OCI-LY3 (cell line): ENCODE data around the gene UQCC2.

Experiments used
- H2AFZ ChIP-seq: fragments of 200-600, 300-600 bp; shearing (Covaris generic); 2 replicates; pipeline ENCODE4 v1.6.0; 2014; ENCODE audit warnings: antibody characterized with exemption, low read depth, low read length
- H3K27ac ChIP-seq: fragments of 200-600, 300-600 bp; sonication (generic); 2 replicates; pipeline ENCODE4 v1.5.1; 2014; ENCODE audit warnings: mild to moderate bottlenecking, low read length, moderate library complexity, mixed read lengths
- H3K27me3 ChIP-seq: fragments of 200-600, 300-600 bp; sonication (generic); 2 replicates; pipeline ENCODE4 v1.6.1; 2014; ENCODE audit warnings: low read depth, low read length, mixed read lengths
- H3K36me3 ChIP-seq: fragments of 200-600, 300-600 bp; sonication (generic); replicated peaks from 2 replicates; pipeline ENCODE3; 2014; ENCODE audit warnings: low read depth, low read length, mixed read lengths
- H3K4me1 ChIP-seq: fragments of 300-600, 200-600 bp; sonication (generic); 2 replicates; pipeline ENCODE4 v1.6.1; 2014; ENCODE audit warnings: low read length, mixed read lengths
- H3K4me2 ChIP-seq: fragments of 200-600, 300-600 bp; sonication (generic); 2 replicates; pipeline ENCODE4 v1.6.1; 2014; ENCODE audit warnings: low read length, mixed read lengths
- H3K4me3 ChIP-seq: fragments of 300-600, 200-600 bp; sonication (generic); 2 replicates; pipeline ENCODE4 v1.5.1; 2014; ENCODE audit warnings: antibody characterized with exemption, mild to moderate bottlenecking, low read length, moderate library complexity
- H3K79me2 ChIP-seq: fragments of 300-600, 200-600 bp; shearing (Covaris generic); 2 replicates; pipeline ENCODE4 v1.6.1; 2014; ENCODE audit warnings: mild to moderate bottlenecking, low read length, mixed read lengths
- H3K9ac ChIP-seq: fragments of 300-600, 200-600 bp; shearing (Covaris generic); 2 replicates; pipeline ENCODE4 v1.6.0; 2014; ENCODE audit warnings: mild to moderate bottlenecking, low read length, moderate library complexity
- H3K9me3 ChIP-seq: fragments of 200-600, 300-600 bp; shearing (Covaris generic); 2 replicates; pipeline ENCODE4 v1.6.1; 2014; ENCODE audit warnings: low read length, mixed read lengths; ENCODE audit not compliant: insufficient read depth
- H4K20me1 ChIP-seq: fragments of 200-600, 300-600 bp; sonication (generic); 2 replicates; pipeline ENCODE4 v1.6.1; 2016; ENCODE audit warnings: low read length, mixed read lengths; ENCODE audit not compliant: insufficient read depth
- EZH2phosphoT487 ChIP-seq: fragments of 200-600 bp; shearing (Covaris generic); IDR thresholded peaks from 2 replicates; pipeline ENCODE4 v1.6.1; 2018; ENCODE audit warnings: antibody characterized with exemption, mixed run types, low read depth
- TF ChIP-seq, protein P1 (sequence below): fragments of 200-600, 300-600 bp; sonication (generic); IDR thresholded peaks from 2 replicates; pipeline ENCODE4 v1.5.1; 2014; ENCODE audit warnings: antibody characterized with exemption, low read length, low read depth

UQCC2 gene

DNA sequence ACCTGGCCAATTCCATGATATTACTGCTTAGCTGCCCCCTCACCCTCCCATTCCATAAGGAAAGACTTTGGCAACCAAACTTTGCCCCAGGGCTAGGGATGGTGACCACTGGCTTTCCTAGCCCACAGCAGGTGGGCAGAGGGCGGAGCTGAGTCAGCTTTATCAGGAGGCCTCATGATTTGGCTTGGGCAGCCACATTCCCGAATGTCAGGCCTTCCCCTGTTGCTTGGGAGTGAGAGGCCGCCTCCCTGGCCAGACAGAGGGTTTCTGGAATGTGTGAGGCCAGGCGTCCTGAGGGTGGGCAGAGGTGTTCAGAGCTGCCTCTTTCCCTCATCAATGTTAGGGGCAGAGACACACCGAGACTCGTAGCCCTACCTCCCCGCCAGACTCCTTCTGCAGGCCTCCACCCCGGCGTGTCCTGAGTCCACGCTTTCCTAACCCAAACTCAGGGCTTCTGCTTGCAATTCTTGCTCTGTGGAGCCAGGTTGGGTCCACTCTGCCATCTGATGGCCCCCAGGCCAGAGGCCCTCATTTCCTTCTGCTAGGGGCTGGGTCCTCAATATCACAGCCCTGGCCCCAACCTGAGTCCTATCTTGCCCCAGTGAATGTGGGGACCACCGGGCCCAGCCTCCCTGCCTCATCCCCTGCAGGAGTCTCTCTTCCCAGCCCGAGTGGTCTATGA is 19.3 kb downstream of the UQCC2 start:
- no peak overlapping the region for H3K9ac ChIP-seq
- H3K9me3 ChIP-seq = no peaks in the 10 kb centered on the region
- no peak overlapping the region for H3K27ac ChIP-seq
- H2AFZ ChIP-seq = no peak overlapping the region
- H3K4me1 ChIP-seq = no peaks in the 10 kb centered on the region
- no peak overlapping the region for H3K4me2 ChIP-seq
- H3K36me3 ChIP-seq = peaks cover 9% of the 10 kb centered on the region
- no peaks in the 10 kb centered on the region for H3K79me2 ChIP-seq
- no peaks in the 10 kb centered on the region for H3K27me3 ChIP-seq
- no peak for TF ChIP-seq EZH2phosphoT487
- no peak overlapping the region for H3K4me3 ChIP-seq
- no peaks in the 10 kb centered on the region for H4K20me1 ChIP-seq

DNA sequence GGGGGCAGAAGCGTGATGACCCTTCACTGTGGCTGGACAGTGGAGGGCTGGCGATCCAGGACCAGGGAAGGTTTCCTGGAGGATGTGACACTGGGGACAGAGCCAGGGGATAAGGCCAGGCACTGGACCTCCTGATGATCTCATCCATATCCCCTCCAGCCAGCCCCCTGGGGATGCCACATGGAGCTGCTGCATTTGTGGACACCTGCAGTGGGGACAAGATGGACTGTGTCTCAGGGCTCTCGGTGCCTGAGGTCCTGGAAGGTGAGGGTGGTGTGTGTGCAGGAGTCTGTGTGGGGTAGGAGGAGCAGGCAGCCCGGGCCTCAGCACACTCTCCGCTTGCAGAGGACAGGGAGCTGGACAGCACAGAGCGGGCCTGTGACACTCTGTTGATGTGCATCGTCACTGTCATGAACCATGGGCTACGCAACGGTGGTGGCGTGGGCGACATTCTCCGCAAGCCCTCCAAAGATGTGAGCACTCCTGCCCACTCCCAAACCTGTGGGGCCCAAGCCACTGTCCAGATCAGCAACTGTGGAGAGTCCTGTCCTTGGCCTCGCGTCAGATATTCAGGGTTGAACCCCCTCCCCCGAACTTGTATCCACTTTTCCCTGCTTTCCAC is 19.9 kb downstream of the UQCC2 start:
- no peaks in the 10 kb centered on the region for H3K79me2 ChIP-seq
- TF ChIP-seq, protein P1, sequence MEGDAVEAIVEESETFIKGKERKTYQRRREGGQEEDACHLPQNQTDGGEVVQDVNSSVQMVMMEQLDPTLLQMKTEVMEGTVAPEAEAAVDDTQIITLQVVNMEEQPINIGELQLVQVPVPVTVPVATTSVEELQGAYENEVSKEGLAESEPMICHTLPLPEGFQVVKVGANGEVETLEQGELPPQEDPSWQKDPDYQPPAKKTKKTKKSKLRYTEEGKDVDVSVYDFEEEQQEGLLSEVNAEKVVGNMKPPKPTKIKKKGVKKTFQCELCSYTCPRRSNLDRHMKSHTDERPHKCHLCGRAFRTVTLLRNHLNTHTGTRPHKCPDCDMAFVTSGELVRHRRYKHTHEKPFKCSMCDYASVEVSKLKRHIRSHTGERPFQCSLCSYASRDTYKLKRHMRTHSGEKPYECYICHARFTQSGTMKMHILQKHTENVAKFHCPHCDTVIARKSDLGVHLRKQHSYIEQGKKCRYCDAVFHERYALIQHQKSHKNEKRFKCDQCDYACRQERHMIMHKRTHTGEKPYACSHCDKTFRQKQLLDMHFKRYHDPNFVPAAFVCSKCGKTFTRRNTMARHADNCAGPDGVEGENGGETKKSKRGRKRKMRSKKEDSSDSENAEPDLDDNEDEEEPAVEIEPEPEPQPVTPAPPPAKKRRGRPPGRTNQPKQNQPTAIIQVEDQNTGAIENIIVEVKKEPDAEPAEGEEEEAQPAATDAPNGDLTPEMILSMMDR = no peak
- TF ChIP-seq EZH2phosphoT487 = no peak
- H3K4me3 ChIP-seq = no peak overlapping the region
- H3K27ac ChIP-seq = no peak overlapping the region
- no peak overlapping the region for H3K4me2 ChIP-seq
- no peak overlapping the region for H3K9ac ChIP-seq
- no peaks in the 10 kb centered on the region for H4K20me1 ChIP-seq
- no peak overlapping the region for H2AFZ ChIP-seq
- no peaks in the 10 kb centered on the region for H3K27me3 ChIP-seq
- peaks cover 9% of the 10 kb centered on the region for H3K36me3 ChIP-seq
- no peaks in the 10 kb centered on the region for H3K9me3 ChIP-seq
- no peaks in the 10 kb centered on the region for H3K4me1 ChIP-seq

- Histone ChIP-seq H3K4me1 (no peaks in the 10 kb centered on the region), H3K36me3 (peaks cover 3% of the 10 kb centered on the region), H2AFZ (no peak overlapping the region), H3K4me3 (no peak overlapping the region), H3K27ac (no peak overlapping the region), H3K4me2 (no peak overlapping the region), H3K9ac (no peak overlapping the region), H3K27me3 (no peaks in the 10 kb centered on the region), H4K20me1 (no peaks in the 10 kb centered on the region), H3K79me2 (no peaks in the 10 kb centered on the region), H3K9me3 (no peaks in the 10 kb centered on the region)
- TF ChIP-seq, protein P1 = no peak
- no peak for TF ChIP-seq EZH2phosphoT487
Measured at GRCh38 chr6:33690766-33691165, 20.7 kb downstream of the UQCC2 start.

GRCh38 chr6:33689879-33690278 is 21.6 kb downstream of the UQCC2 start:
- no peaks in the 10 kb centered on the region for H3K4me1 ChIP-seq
- H3K4me2 ChIP-seq = no peak overlapping the region
- H3K27ac ChIP-seq = no peak overlapping the region
- H3K27me3 ChIP-seq = no peaks in the 10 kb centered on the region
- H3K9ac ChIP-seq = no peak overlapping the region
- no peak overlapping the region for H2AFZ ChIP-seq
- H3K79me2 ChIP-seq = no peaks in the 10 kb centered on the region
- H3K36me3 ChIP-seq = no peaks in the 10 kb centered on the region
- H4K20me1 ChIP-seq = no peaks in the 10 kb centered on the region
- no peaks in the 10 kb centered on the region for H3K9me3 ChIP-seq
- no peak overlapping the region for H3K4me3 ChIP-seq
- TF ChIP-seq, protein P1 = no peak
- no peak for TF ChIP-seq EZH2phosphoT487
